H1 (cell line): Measurements from ENCODE around the gene SLC1A2. TPM values are rescaled to one million over a fixed set of nuclear protein-coding genes. Genes with fewer than 3 reads are reported as not detected.

Experiments used
- CTCF ChIA-PET: fragments of 300-600 bp; sonication (Branson Sonifier 250); formaldehyde crosslinking; loops from one replicate; lab custom pipeline; 2021; ENCODE audit not compliant: partially characterized antibody; lab: Charles Lee
- POLR2A ChIA-PET: fragments of 300-600 bp; sonication (Branson Sonifier 250); formaldehyde crosslinking; loops from one replicate; lab custom pipeline; 2021; ENCODE audit warnings: inconsistent platforms; ENCODE audit not compliant: partially characterized antibody; lab: Charles Lee
- DNase-seq, 2 experiments: peaks; one replicate each; pipeline versions ENCODE4 v3.0.0 to v3.0.0-alpha.2; 2010 to 2022; ENCODE audit warnings: low spot score in 2 of 2, low read depth in 1 of 2, mixed read lengths in 1 of 2
- FAIRE-seq: peaks from 2 replicates; lab custom pipeline; 2011; peaks lifted over from hg19 to GRCh38; lab: Jason Lieb, UNC
- H2AFZ ChIP-seq: 2 replicates; pipeline ENCODE4 v1.8.1; 2012; ENCODE audit warnings: low read length, inconsistent platforms
- H2AK5ac ChIP-seq: 2 replicates; pipeline ENCODE4 v1.6.1; 2013; ENCODE audit warnings: low read depth, low read length
- H2BK120ac ChIP-seq: replicated peaks from 2 replicates; pipeline ENCODE3; 2013; ENCODE audit warnings: low read depth, low read length, inconsistent platforms
- H2BK12ac ChIP-seq: 2 replicates; pipeline ENCODE4 v1.6.1; 2013; ENCODE audit warnings: low read depth, low read length
- H2BK15ac ChIP-seq: 2 replicates; pipeline ENCODE4 v1.6.1; 2013; ENCODE audit warnings: low read length
- H2BK20ac ChIP-seq: 2 replicates; pipeline ENCODE4 v1.6.1; 2013; ENCODE audit warnings: low read length
- H2BK5ac ChIP-seq: 2 replicates; pipeline ENCODE4 v1.6.1; 2013; ENCODE audit warnings: low read depth, low read length
- H3K14ac ChIP-seq: 2 replicates; pipeline ENCODE4 v1.6.1; 2013; ENCODE audit warnings: inconsistent platforms; ENCODE audit not compliant: insufficient read length
- H3K18ac ChIP-seq: 2 replicates; pipeline ENCODE4 v1.6.1; 2013; ENCODE audit warnings: low read length; ENCODE audit errors: extremely low read depth
- H3K23ac ChIP-seq: 2 replicates; pipeline ENCODE4 v1.6.1; 2013; ENCODE audit warnings: inconsistent platforms; ENCODE audit not compliant: insufficient read length
- H3K23me2 ChIP-seq: 2 replicates; pipeline ENCODE4 v1.6.1; 2013; ENCODE audit warnings: low read depth, low read length
- H3K27ac ChIP-seq: 2 replicates; pipeline ENCODE4 v1.6.1; 2011; ENCODE audit warnings: low read depth, low read length, inconsistent platforms
- H3K27me3 ChIP-seq, 4 experiments: replicated peaks in 1 of 4; 1 replicate in 1 of 4; 2 replicates in 3 of 4; pipeline versions ENCODE4 v1.6.1 to v1.8.1; 2011 to 2013; ENCODE audit warnings: low read length in 3 of 4, mild to moderate bottlenecking in 3 of 4, inconsistent platforms in 2 of 4, mixed read lengths in 2 of 4, moderate library complexity in 1 of 4; ENCODE audit not compliant: control insufficient read depth in 3 of 4, insufficient read depth in 3 of 4; ENCODE audit errors: extremely low read depth in 1 of 4
- H3K36me3 ChIP-seq, 4 experiments: 2 replicates each; pipeline versions ENCODE4 v1.6.1 to v1.8.1; 2011 to 2013; ENCODE audit warnings: mild to moderate bottlenecking in 4 of 4, low read length in 3 of 4, moderate library complexity in 2 of 4, control low read depth in 1 of 4, inconsistent platforms in 1 of 4; ENCODE audit not compliant: insufficient read depth in 4 of 4, control insufficient read depth in 2 of 4
- H3K4ac ChIP-seq: replicated peaks from 2 replicates; pipeline ENCODE3; 2013; ENCODE audit warnings: low read length, low read depth, mixed read lengths, inconsistent platforms; ENCODE audit not compliant: insufficient read length
- H3K4me1 ChIP-seq, 4 experiments: replicated peaks in 1 of 4; 1 replicate in 1 of 4; 2 replicates in 3 of 4; pipeline versions ENCODE4 v1.6.1 to v1.8.1; 2011 to 2013; ENCODE audit warnings: low read length in 3 of 4, inconsistent platforms in 2 of 4, mixed read lengths in 1 of 4; ENCODE audit not compliant: insufficient read depth in 4 of 4, control insufficient read depth in 3 of 4
- H3K4me2 ChIP-seq, 2 experiments: 2 replicates each; pipeline versions ENCODE4 v1.6.1 to v1.8.1; 2011 to 2013; ENCODE audit warnings: low read depth in 2 of 2, low read length in 2 of 2, control low read depth in 1 of 2, inconsistent platforms in 1 of 2, mild to moderate bottlenecking in 1 of 2; ENCODE audit not compliant: insufficient read depth in 1 of 2
- H3K4me3 ChIP-seq, 4 experiments: fragments of 200-600, 300-600 bp in 1 of 4; sonication (generic), shearing (Covaris generic), sonication (Bioruptor Twin) in 1 of 4; 2 replicates each; pipeline versions ENCODE4 v1.5.1 to v1.8.1; 2011 to 2016; ENCODE audit warnings: low read length in 4 of 4, low read depth in 3 of 4, control low read depth in 2 of 4, inconsistent platforms in 2 of 4, mild to moderate bottlenecking in 2 of 4, mixed read lengths in 1 of 4, moderate library complexity in 1 of 4; ENCODE audit not compliant: insufficient read depth in 2 of 4; ENCODE audit errors: extremely low read depth in 1 of 4
- H3K56ac ChIP-seq: replicated peaks from 2 replicates; pipeline ENCODE3; 2013; ENCODE audit warnings: low read depth, mild to moderate bottlenecking, mixed read lengths, low read length, inconsistent platforms; ENCODE audit not compliant: insufficient read length
- H3K79me1 ChIP-seq: 2 replicates; pipeline ENCODE4 v1.6.1; 2013; ENCODE audit warnings: low read depth, low read length, control low read depth
- H3K79me2 ChIP-seq, 2 experiments: 2 replicates each; pipeline versions ENCODE4 v1.6.1 to v1.8.1; 2012 to 2013; ENCODE audit warnings: low read length in 2 of 2, mild to moderate bottlenecking in 2 of 2, inconsistent platforms in 1 of 2; ENCODE audit not compliant: insufficient read depth in 2 of 2, control insufficient read depth in 1 of 2
- H3K9ac ChIP-seq, 4 experiments: replicated peaks in 1 of 4; 1 replicate in 1 of 4; 2 replicates in 3 of 4; pipeline versions ENCODE4 v1.6.1 to v1.8.1; 2011 to 2013; ENCODE audit warnings: low read depth in 3 of 4, low read length in 3 of 4, control low read depth in 2 of 4, mild to moderate bottlenecking in 2 of 4, moderate library complexity in 2 of 4, inconsistent platforms in 1 of 4; ENCODE audit errors: extremely low read depth in 1 of 4
- H3K9me3 ChIP-seq, 2 experiments: 2 replicates each; pipeline versions ENCODE4 v1.6.1 to v1.8.1; 2012 to 2013; ENCODE audit warnings: mild to moderate bottlenecking in 2 of 2, moderate library complexity in 2 of 2, control low read depth in 1 of 2, inconsistent platforms in 1 of 2, low read depth in 1 of 2, low read length in 1 of 2, mixed read lengths in 1 of 2; ENCODE audit not compliant: insufficient read depth in 2 of 2
- H4K20me1 ChIP-seq, 2 experiments: replicated peaks in 1 of 2; 2 replicates each; pipeline versions ENCODE3 to v1.8.1; 2011 to 2013; ENCODE audit warnings: inconsistent platforms in 2 of 2, low read length in 2 of 2, mild to moderate bottlenecking in 1 of 2; ENCODE audit not compliant: insufficient read depth in 2 of 2, control insufficient read depth in 1 of 2
- H4K5ac ChIP-seq: 2 replicates; pipeline ENCODE4 v1.6.1; 2013; ENCODE audit warnings: low read length, low read depth, mixed read lengths, inconsistent platforms; ENCODE audit not compliant: insufficient read length
- H4K8ac ChIP-seq: 2 replicates; pipeline ENCODE4 v1.8.0; 2013; ENCODE audit warnings: mild to moderate bottlenecking, moderate library complexity, low read length, inconsistent platforms; ENCODE audit not compliant: insufficient read depth; ENCODE audit errors: extremely low read depth
- H4K91ac ChIP-seq: replicated peaks from 2 replicates; pipeline ENCODE3; 2013; ENCODE audit warnings: low read length, mixed read lengths, inconsistent platforms; ENCODE audit not compliant: insufficient read length
- JUN ChIP-seq: IDR thresholded peaks from 2 replicates; pipeline ENCODE4 v1.6.1; 2011; ENCODE audit warnings: low read depth, mild to moderate bottlenecking, improper control_type of control experiment, low read length
- WGBS, 2 experiments: shearing (Covaris generic) in 1 of 2; methylation state at CpG; one replicate each; pipeline versions ENCODE4 v1.1.6 to v1.1.7; 2013 to 2015; ENCODE audit warnings: low lambda C conversion rate in 2 of 2, mixed read lengths in 2 of 2, inconsistent platforms in 1 of 2, low coverage in 1 of 2, missing lambda C conversion rate in 1 of 2; ENCODE audit not compliant: insufficient replicate concordance in 2 of 2, insufficient coverage in 1 of 2, insufficient read length in 1 of 2; ENCODE audit errors: extremely low coverage in 1 of 2, missing lambda C conversion rate in 1 of 2; 5-methylcytosine and 5-hydroxymethylcytosine counted together
- polyA plus RNA-seq, 7 experiments: library from polyadenylated mRNA; depleted of rRNA in 3 of 7; stranded (reverse) in 5 of 7; unstranded in 2 of 7; fragments of >200 nt in 5 of 7; fragments of 200-250 nt in 2 of 7; gene quantifications; 1 replicate in 5 of 7; 2 replicates in 1 of 7; 4 replicates in 1 of 7; pipeline versions ENCODE4 v1.2.1 to v1.2.3, GENCODE V29; 2011 to 2013; ENCODE audit warnings: missing spikeins in 2 of 7, mixed read lengths in 2 of 7
- total RNA-seq: library from RNA; stranded (reverse); fragmentation: NEBNext Ultra II Directional; extraction: Animal tissue kit (Norgen Biotek cat#: 25700); gene quantifications from 2 replicates; pipeline ENCODE4 v1.2.1, GENCODE V29; 2021
- TF ChIP-seq, protein P1 (sequence below): IDR thresholded peaks from 2 replicates; pipeline ENCODE4 v1.6.1; 2012; ENCODE audit warnings: inconsistent platforms

The SLC1A2 gene
- total and polyA plus RNA-seq, 2 of the 8 experiments (the other 6 are each of a cell fraction or from before 2014, with no cell fraction given) = 0.57 to 1.2 TPM

DNA sequence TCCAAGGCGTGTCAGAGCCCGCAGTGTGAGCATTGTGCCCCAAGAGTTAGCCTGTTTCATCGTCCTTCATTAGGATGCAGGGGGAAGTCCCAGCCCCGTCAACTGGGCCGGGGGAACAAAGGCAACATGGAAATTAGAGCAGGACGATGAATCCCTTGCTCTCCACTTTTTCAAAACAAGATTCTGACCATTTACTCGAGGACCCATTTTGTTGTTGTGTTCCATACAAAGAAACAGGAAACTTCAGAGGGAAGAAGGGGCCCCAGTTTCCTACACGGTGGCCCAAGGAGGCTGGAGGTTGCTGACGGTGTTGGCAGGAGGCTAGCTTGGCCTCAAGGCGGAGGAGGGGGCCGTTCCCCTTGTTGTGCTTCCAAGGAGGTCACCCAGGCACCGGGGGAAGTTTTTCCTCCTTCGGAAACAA is 44.0 kb upstream of the SLC1A2 start:
- Histone ChIP-seq H4K20me1 (no peaks in the 10 kb centered on the region), H3K14ac (no peak overlapping the region), H4K91ac (no peak overlapping the region), H2BK120ac (no peak overlapping the region), H3K79me1 (no peaks in the 10 kb centered on the region), H2AFZ (no peak overlapping the region; the same call in 1 of the 2 replicates), H3K9ac (no peak overlapping the region), H2AK5ac (no peak overlapping the region), H3K18ac (no peak overlapping the region), H3K27ac (no peak overlapping the region), H3K36me3 (no peaks in the 10 kb centered on the region), H3K56ac (no peak overlapping the region), H4K8ac (no peak overlapping the region), H2BK15ac (no peak overlapping the region), H3K23me2 (no peaks in the 10 kb centered on the region), H3K4me2 (0 out of 4 replicates have a peak overlapping the region, but pooled peaks of 1 of the 2 experiments have one; percentile 14), H3K4me3 (no peak overlapping the region), H4K5ac (no peak overlapping the region), H3K23ac (no peak overlapping the region), H3K79me2 (no peaks in the 10 kb centered on the region), H2BK5ac (no peak overlapping the region), H3K27me3 (peaks cover 0 to 3% (median 0%) of the 10 kb centered on the region in 4 experiments; a peak in 1 of 7 replicates), H2BK12ac (no peak overlapping the region), H2BK20ac (no peak overlapping the region), H3K4me1 (peaks cover 0 to 5% (median 2%) of the 10 kb centered on the region in 4 experiments; a peak in 4 of 7 replicates), H3K4ac (no peak overlapping the region), H3K9me3 (no peaks in the 10 kb centered on the region)
- WGBS, 2 experiments = 78% methylated on average over 13 of the region's 13 CpGs; no CpG with 5 or more reads in 1 of the 2 experiments
- CTCF ChIA-PET = interaction anchor here (0.7 to 2.0 kb wide), 6 partner anchors 10 to 25 kb away, joined by 3 to 7 read pairs (median 4); no protein-coding TSS in a partner anchor
- TF ChIP-seq JUN = no peak
- TF ChIP-seq, protein P1, sequence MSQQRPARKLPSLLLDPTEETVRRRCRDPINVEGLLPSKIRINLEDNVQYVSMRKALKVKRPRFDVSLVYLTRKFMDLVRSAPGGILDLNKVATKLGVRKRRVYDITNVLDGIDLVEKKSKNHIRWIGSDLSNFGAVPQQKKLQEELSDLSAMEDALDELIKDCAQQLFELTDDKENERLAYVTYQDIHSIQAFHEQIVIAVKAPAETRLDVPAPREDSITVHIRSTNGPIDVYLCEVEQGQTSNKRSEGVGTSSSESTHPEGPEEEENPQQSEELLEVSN = peak; percentile 26; the same call in 1 of the 2 replicates
- FAIRE-seq (peak; percentile 13), DNase-seq (no peak)
- POLR2A ChIA-PET = interaction anchor here (0.9 kb wide), 1 partner anchor 10 kb away, joined by 3 read pairs; no protein-coding TSS in a partner anchor
